ENCODE measurements around the gene CRYBA2. TPM values are rescaled to one million over a fixed set of nuclear protein-coding genes. Genes with fewer than 3 reads are reported as not detected.

The CRYBA2 gene
- total and polyA plus RNA-seq, 2 experiments from 2014 or later = 0.90 TPM; not detected in 1

GRCh38 chr2:218944759-218945404 lies 48.3 kb downstream of the CRYBA2 start:
- no peaks in the 10 kb centered on the region for H3K79me2 ChIP-seq
- H3K4me3 ChIP-seq = no peak overlapping the region
- peaks cover 15% of the 10 kb centered on the region for H3K27me3 ChIP-seq
- H3K4me1 ChIP-seq (ENCODE audit: insufficient read depth) = no peaks in the 10 kb centered on the region
- H4K20me1 ChIP-seq (ENCODE audit: insufficient read depth, poor library complexity, severe bottlenecking) = no peaks in the 10 kb centered on the region
- 87% methylated on average over 1 of the region's 1 CpG for WGBS (ENCODE audit: low lambda C conversion rate, missing lambda C conversion rate)
- no peak overlapping the region for H2AFZ ChIP-seq
- TF ChIP-seq EZH2phosphoT487 (IDR thresholded peaks at IDR 0.05; ENCODE audit: low read depth, severe bottlenecking, unreplicated experiment) (no peak), EZH2 (IDR thresholded peaks at IDR 0.05; ENCODE audit: borderline replicate concordance) (no peak), CTCF (IDR thresholded peaks at IDR 0.05; ENCODE audit: poor library complexity) (no peak)
- no peak overlapping the region for H3K4me2 ChIP-seq
- no peaks in the 10 kb centered on the region for H3K36me3 ChIP-seq (replicated peaks; ENCODE audit: insufficient read depth, low read depth)
- no peaks in the 10 kb centered on the region for H3K9me3 ChIP-seq (ENCODE audit: low read depth)
- no peaks in the 10 kb centered on the region for H3K9me2 ChIP-seq (replicated peaks; ENCODE audit: insufficient read depth)
- DNase-seq (ENCODE audit: low spot score) = no peak
- no peak overlapping the region for H3K27ac ChIP-seq

MicroRNAs encoded within 50 kb of the gene (microRNA counts, 767-probe panel; counts per million panel counts)
- 6,284 counts per million, percentile 28 among the panel's probes with 10 or more counts for microRNA hsa-miR-375

Small RNAs within 50 kb of the gene (microRNA-seq; reads per million reads assigned to microRNA genes)
- gene MIR375 = 18,670 reads per million, percentile 96 among the genes with 10 or more reads in this experiment

Small RNAs within 50 kb of the gene (small RNA-seq; reads per million reads assigned to genes)
- gene MIR375 = 2,029 reads per million, percentile 99 among the genes with 10 or more reads in this experiment

Other genes starting within 250 kb of the CRYBA2 start
- 34.5 and 38.8 TPM in 2 replicates for gene CYP27A1, start 211.3 kb downstream of the CRYBA2 start, total RNA-seq
- 35.9 and 44.8 TPM in 2 replicates for gene CYP27A1, start 211.3 kb downstream of the CRYBA2 start, polyA plus RNA-seq
- gene PRKAG3, start 161.6 kb downstream of the CRYBA2 start, total RNA-seq = not detected in 2 replicates
- gene PRKAG3, start 161.6 kb downstream of the CRYBA2 start, polyA plus RNA-seq = 0.23 TPM in 1 of 2 replicates, not detected in the other
- gene WNT6, start 133.6 kb downstream of the CRYBA2 start, total RNA-seq = 7.1 and 11.3 TPM in 2 replicates
- gene WNT6, start 133.6 kb downstream of the CRYBA2 start, polyA plus RNA-seq = 22.8 and 39.3 TPM in 2 replicates
- 1.9 and 2.3 TPM in 2 replicates for gene WNT10A, start 112.6 kb downstream of the CRYBA2 start, total RNA-seq
- gene WNT10A, start 112.6 kb downstream of the CRYBA2 start, polyA plus RNA-seq = 1.9 and 5.7 TPM in 2 replicates
- 0.08 and 0.37 TPM in 2 replicates for gene CDK5R2, start 33.8 kb downstream of the CRYBA2 start, total RNA-seq
- not detected in 2 replicates for gene CDK5R2, start 33.8 kb downstream of the CRYBA2 start, polyA plus RNA-seq
- 0.70 TPM in 1 of 2 replicates, not detected in the other for gene FEV, start 8.2 kb downstream of the CRYBA2 start, total RNA-seq
- 0.58 and 2.1 TPM in 2 replicates for gene FEV, start 8.2 kb downstream of the CRYBA2 start, polyA plus RNA-seq
- gene CFAP65, start 48.1 kb upstream of the CRYBA2 start, total RNA-seq = 0.03 and 0.12 TPM in 2 replicates
- gene CFAP65, start 48.1 kb upstream of the CRYBA2 start, polyA plus RNA-seq = 0.05 and 0.06 TPM in 2 replicates
- 23.0 and 23.1 TPM in 2 replicates for gene IHH, start 67.5 kb upstream of the CRYBA2 start, total RNA-seq
- gene IHH, start 67.5 kb upstream of the CRYBA2 start, polyA plus RNA-seq = 27.7 and 36.3 TPM in 2 replicates
- 27.8 and 28.2 TPM in 2 replicates for gene NHEJ1, start 167.4 kb upstream of the CRYBA2 start, total RNA-seq
- 18.1 and 18.2 TPM in 2 replicates for gene NHEJ1, start 167.4 kb upstream of the CRYBA2 start, polyA plus RNA-seq
- 1.4 and 1.5 TPM in 2 replicates for gene SLC23A3, start 176.6 kb upstream of the CRYBA2 start, total RNA-seq
- gene SLC23A3, start 176.6 kb upstream of the CRYBA2 start, polyA plus RNA-seq = 0.80 and 1.1 TPM in 2 replicates
- gene CNPPD1, start 183.5 kb upstream of the CRYBA2 start, total RNA-seq = 25.8 and 34.0 TPM in 2 replicates
- gene CNPPD1, start 183.5 kb upstream of the CRYBA2 start, polyA plus RNA-seq = 49.4 and 50.8 TPM in 2 replicates
- 89.1 and 93.3 TPM in 2 replicates for gene RETREG2, start 184.9 kb upstream of the CRYBA2 start, total RNA-seq
- 81.0 and 90.7 TPM in 2 replicates for gene RETREG2, start 184.9 kb upstream of the CRYBA2 start, polyA plus RNA-seq
- gene ZFAND2B, start 213.4 kb upstream of the CRYBA2 start, total RNA-seq = 38.7 and 58.1 TPM in 2 replicates
- 55.1 and 65.4 TPM in 2 replicates for gene ZFAND2B, start 213.4 kb upstream of the CRYBA2 start, polyA plus RNA-seq
- gene ABCB6, start 225.5 kb upstream of the CRYBA2 start, total RNA-seq = 34.7 and 37.7 TPM in 2 replicates
- 53.4 and 59.5 TPM in 2 replicates for gene ABCB6, start 225.5 kb upstream of the CRYBA2 start, polyA plus RNA-seq
- gene ATG9A, start 236.2 kb upstream of the CRYBA2 start, total RNA-seq = 34.6 and 35.7 TPM in 2 replicates
- gene ATG9A, start 236.2 kb upstream of the CRYBA2 start, polyA plus RNA-seq = 46.6 and 57.8 TPM in 2 replicates
- 25.2 and 37.5 TPM in 2 replicates for gene ANKZF1, start 236.4 kb upstream of the CRYBA2 start, total RNA-seq
- 41.6 and 47.1 TPM in 2 replicates for gene ANKZF1, start 236.4 kb upstream of the CRYBA2 start, polyA plus RNA-seq

All from hepatocyte (in vitro differentiated cells).